PC-3 (cell line): ENCODE results near the gene TUT7. TPM values are rescaled to one million over a fixed set of nuclear protein-coding genes. Genes with fewer than 3 reads are reported as not detected.

Experiments used
- ATAC-seq: fragments of 200-7000 bp; cut with Tn5 transposase; 2 replicates; pipeline ENCODE4 v1.9.1; 2020; ENCODE audit warnings: mild to moderate bottlenecking, moderate library complexity
- BruUV-seq: library from RNA; stranded (reverse); fragments of 400-500 nt; replicated peaks from 2 replicates; lab custom pipeline; 2021; lab: Mats Ljungman, UMichigan
- CTCF ChIA-PET: fragments of 300-600 bp; sonication (Branson Sonifier 250); formaldehyde crosslinking; loops from one replicate; lab custom pipeline; 2022; ENCODE audit warnings: antibody characterized with exemption; lab: Charles Lee
- POLR2A ChIA-PET: fragments of 300-600 bp; sonication (Branson Sonifier 250); formaldehyde crosslinking; loops from one replicate; lab custom pipeline; 2022; ENCODE audit warnings: antibody characterized with exemption; ENCODE audit not compliant: unreplicated experiment; lab: Charles Lee
- DNase-seq: peaks from one replicate; pipeline ENCODE4 v3.0.0-alpha.2; 2015
- H2AFZ ChIP-seq: fragments of 300-600 bp; sonication (generic); 2 replicates; pipeline ENCODE4 v1.6.0; 2016; ENCODE audit warnings: antibody characterized with exemption, low read length
- H3F3A ChIP-seq: fragments of 300-600 bp; sonication (generic); one replicate; pipeline ENCODE4 v1.6.0; 2017; ENCODE audit warnings: antibody characterized with exemption, low read length, control low read depth, mild to moderate bottlenecking; ENCODE audit not compliant: unreplicated experiment
- H3K27ac ChIP-seq: fragments of 300-600 bp; sonication (generic); 2 replicates; pipeline ENCODE4 v1.5.1; 2016; ENCODE audit warnings: mild to moderate bottlenecking, low read length
- H3K27me3 ChIP-seq: fragments of 300-600 bp; sonication (generic); 2 replicates; pipeline ENCODE4 v1.6.1; 2016; ENCODE audit warnings: low read length, mixed read lengths
- H3K36me3 ChIP-seq: fragments of 300-600 bp; sonication (generic); 2 replicates; pipeline ENCODE4 v1.6.1; 2016; ENCODE audit warnings: low read depth, mixed run types, low read length, mixed read lengths
- H3K4me1 ChIP-seq: fragments of 300-600 bp; sonication (generic); 2 replicates; pipeline ENCODE4 v1.5.1; 2016; ENCODE audit warnings: low read length; ENCODE audit not compliant: insufficient read depth
- H3K4me2 ChIP-seq: fragments of 300-600 bp; sonication (generic); 2 replicates; pipeline ENCODE4 v1.6.0; 2016; ENCODE audit warnings: low read length
- H3K4me3 ChIP-seq: fragments of 300-600 bp; sonication (generic); 2 replicates; pipeline ENCODE4 v1.5.1; 2016; ENCODE audit warnings: mild to moderate bottlenecking, low read length, mixed read lengths
- H3K79me2 ChIP-seq: fragments of 300-600 bp; sonication (generic); 2 replicates; pipeline ENCODE4 v1.6.1; 2017; ENCODE audit warnings: low read length, mixed read lengths
- H3K9ac ChIP-seq: fragments of 300-600 bp; sonication (generic); 2 replicates; pipeline ENCODE4 v1.6.0; 2016; ENCODE audit warnings: mild to moderate bottlenecking, low read length
- H3K9me2 ChIP-seq: fragments of 300-600 bp; sonication (generic); replicated peaks from 2 replicates; pipeline ENCODE4 v1.6.1; 2016; ENCODE audit warnings: mixed run types, low read length, mixed read lengths
- H3K9me3 ChIP-seq: fragments of 300-600 bp; sonication (generic); 2 replicates; pipeline ENCODE4 v1.6.1; 2016; ENCODE audit warnings: low read length, mixed read lengths
- H4K20me1 ChIP-seq: fragments of 300-600 bp; sonication (generic); 2 replicates; pipeline ENCODE4 v1.6.1; 2016; ENCODE audit warnings: low read length, mixed read lengths
- CTCF ChIP-seq: fragments of 300-600 bp; sonication (generic); conservative IDR thresholded peaks from 2 replicates; pipeline ENCODE4 v1.5.1; 2017; ENCODE audit warnings: antibody characterized with exemption, low read depth, mild to moderate bottlenecking, low read length
- EZH2 ChIP-seq: fragments of 300-600 bp; sonication (generic); IDR thresholded peaks from one replicate; pipeline ENCODE4 v1.6.1; 2017; ENCODE audit warnings: antibody characterized with exemption, mild to moderate bottlenecking, low read length; ENCODE audit not compliant: unreplicated experiment
- EZH2phosphoT487 ChIP-seq: fragments of 300-600 bp; sonication (generic); IDR thresholded peaks from 2 replicates; pipeline ENCODE4 v1.6.1; 2018; ENCODE audit warnings: mild to moderate bottlenecking, antibody characterized with exemption, low read length, borderline replicate concordance
- intact Hi-C: fragments of 100-400 bp; cut with micrococcal nuclease; formaldehyde crosslinking; loops from 2 replicates; pipeline ENCODE4 v1.9.0; 2023
- total RNA-seq: library from RNA; depleted of rRNA; stranded (reverse); fragments of >200 nt; gene quantifications from 2 replicates; pipeline ENCODE4 v1.2.3, GENCODE V29; 2014

Gene TUT7
- total RNA-seq, 1 experiment from 2014 or later: 12.3 TPM

GRCh38 chr9:86248746-86249145 lies 105.5 kb downstream of the TUT7 start:
- H3K4me1 ChIP-seq: no peaks in the 10 kb centered on the region
- no peaks in the 10 kb centered on the region for H3K9me2 ChIP-seq
- H3F3A ChIP-seq: no peaks in the 10 kb centered on the region
- POLR2A ChIA-PET: no interaction called here
- no peak overlapping the region for H3K4me2 ChIP-seq
- DNase-seq (no peak), ATAC-seq (no peak)
- no peaks in the 10 kb centered on the region for H4K20me1 ChIP-seq
- intact Hi-C loops: no loop called here
- H3K9ac ChIP-seq: no peak overlapping the region
- no peak overlapping the region for H2AFZ ChIP-seq
- no peaks in the 10 kb centered on the region for H3K36me3 ChIP-seq
- no peak overlapping the region for H3K27ac ChIP-seq
- no peaks in the 10 kb centered on the region for H3K27me3 ChIP-seq
- CTCF ChIA-PET: no interaction called here
- no TSS peak for BruUV-seq
- H3K9me3 ChIP-seq: no peaks in the 10 kb centered on the region
- H3K79me2 ChIP-seq: no peaks in the 10 kb centered on the region
- no peak overlapping the region for H3K4me3 ChIP-seq
- TF ChIP-seq EZH2 (no peak), CTCF (no peak), EZH2phosphoT487 (no peak)

GRCh38 chr9:86246752-86247161 lies 107.5 kb downstream of the TUT7 start:
- H3K9me3 ChIP-seq: no peaks in the 10 kb centered on the region
- no peaks in the 10 kb centered on the region for H3F3A ChIP-seq
- no peak overlapping the region for H3K4me3 ChIP-seq
- H3K9me2 ChIP-seq: no peaks in the 10 kb centered on the region
- no peak overlapping the region for H3K4me2 ChIP-seq
- no peak overlapping the region for H3K27ac ChIP-seq
- no peak overlapping the region for H2AFZ ChIP-seq
- ATAC-seq (no peak), DNase-seq (no peak)
- H3K4me1 ChIP-seq: no peaks in the 10 kb centered on the region
- no peaks in the 10 kb centered on the region for H4K20me1 ChIP-seq
- no peaks in the 10 kb centered on the region for H3K27me3 ChIP-seq
- H3K36me3 ChIP-seq: no peaks in the 10 kb centered on the region
- POLR2A ChIA-PET: no interaction called here
- BruUV-seq: no TSS peak
- no peak overlapping the region for H3K9ac ChIP-seq
- H3K79me2 ChIP-seq: no peaks in the 10 kb centered on the region
- CTCF ChIA-PET: no interaction called here
- TF ChIP-seq EZH2phosphoT487 (no peak), CTCF (no peak), EZH2 (no peak)
- intact Hi-C loops: no loop called here

GRCh38 chr9:86242071-86242470 lies 112.1 kb downstream of the TUT7 start:
- intact Hi-C loops: no loop called here
- Histone ChIP-seq H2AFZ (no peak overlapping the region), H3K27me3 (no peaks in the 10 kb centered on the region), H3F3A (no peaks in the 10 kb centered on the region), H3K79me2 (no peaks in the 10 kb centered on the region), H3K4me1 (no peaks in the 10 kb centered on the region), H3K9me2 (no peaks in the 10 kb centered on the region), H4K20me1 (no peaks in the 10 kb centered on the region), H3K9me3 (no peaks in the 10 kb centered on the region), H3K9ac (no peak overlapping the region), H3K4me3 (no peak overlapping the region), H3K36me3 (no peaks in the 10 kb centered on the region), H3K4me2 (no peak overlapping the region), H3K27ac (no peak overlapping the region)
- no TSS peak for BruUV-seq
- CTCF ChIA-PET: no interaction called here
- TF ChIP-seq CTCF (no peak), EZH2phosphoT487 (no peak), EZH2 (no peak)
- DNase-seq (no peak), ATAC-seq (no peak)
- POLR2A ChIA-PET: no interaction called here
